ENCODE data around the gene ADGRV1. TPM values are rescaled to one million over a fixed set of nuclear protein-coding genes. Genes with fewer than 3 reads are reported as not detected.
A peak's percentile ranks its signal among the peaks of the same experiment; 100 is the strongest.
"Not testable (repeated sequence)": the region's sequence is repeated elsewhere in the genome, so short reads cannot be mapped to it uniquely, and the experiment has no call there.

The ADGRV1 gene
- total and polyA plus RNA-seq, 9 of the 15 experiments (the other 6 are each of a cell fraction or from before 2014, with no cell fraction given), result 21.7 to 156 (median 58.2) TPM

DNA sequence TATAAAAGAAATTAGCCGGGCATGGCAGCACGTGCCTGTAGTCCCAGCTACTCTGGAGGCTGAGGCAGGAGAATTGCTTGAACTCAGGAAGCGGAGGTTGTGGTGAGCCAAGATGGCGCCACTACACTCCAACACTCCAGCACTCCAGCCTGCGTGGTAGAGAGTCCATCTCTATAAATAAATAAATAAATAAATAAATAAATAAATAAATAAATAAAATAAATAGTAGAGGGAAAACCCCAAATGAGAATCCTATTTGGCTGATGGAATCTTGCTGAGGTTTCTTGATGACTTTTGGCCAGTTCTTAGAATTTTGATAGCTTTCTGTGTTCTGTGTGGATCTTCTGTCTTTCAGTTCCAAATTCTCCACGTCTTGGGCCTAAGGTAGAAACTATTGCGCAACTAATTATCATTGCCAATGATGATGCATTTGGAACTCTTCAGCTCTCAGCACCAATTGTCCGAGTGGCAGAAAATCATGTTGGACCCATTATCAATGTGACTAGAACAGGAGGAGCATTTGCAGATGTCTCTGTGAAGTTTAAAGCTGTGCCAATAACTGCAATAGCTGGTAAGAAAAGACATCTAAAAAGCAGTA, 126.9 kb downstream of the ADGRV1 start (continued):
- TF ChIP-seq, protein P1, sequence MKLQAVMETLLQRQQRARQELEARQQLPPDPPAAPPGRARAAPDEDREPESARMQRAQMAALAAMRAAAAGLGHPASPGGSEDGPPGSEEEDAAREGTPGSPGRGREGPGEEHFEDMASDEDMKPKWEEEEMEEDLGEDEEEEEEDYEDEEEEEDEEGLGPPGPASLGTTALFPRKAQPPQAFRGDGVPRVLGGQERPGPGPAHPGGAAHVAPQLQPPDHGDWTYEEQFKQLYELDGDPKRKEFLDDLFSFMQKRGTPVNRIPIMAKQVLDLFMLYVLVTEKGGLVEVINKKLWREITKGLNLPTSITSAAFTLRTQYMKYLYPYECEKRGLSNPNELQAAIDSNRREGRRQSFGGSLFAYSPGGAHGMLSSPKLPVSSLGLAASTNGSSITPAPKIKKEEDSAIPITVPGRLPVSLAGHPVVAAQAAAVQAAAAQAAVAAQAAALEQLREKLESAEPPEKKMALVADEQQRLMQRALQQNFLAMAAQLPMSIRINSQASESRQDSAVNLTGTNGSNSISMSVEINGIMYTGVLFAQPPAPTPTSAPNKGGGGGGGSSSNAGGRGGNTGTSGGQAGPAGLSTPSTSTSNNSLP (IDR thresholded peaks at IDR 0.05; ENCODE audit: borderline replicate concordance, low read depth, low read length), result no peak
- TF ChIP-seq CEBPG (CRISPR knock-in tag; IDR thresholded peaks at IDR 0.05) (peak; percentile 76), CEBPG (tag; conservative IDR thresholded peaks at IDR 0.05 in 1 of 2, IDR thresholded peaks at IDR 0.05 in 1 of 2) (peak; percentile 80 to 98), THRAP3 (IDR thresholded peaks at IDR 0.05; ENCODE audit: borderline replicate concordance) (no peak), SLC30A9 (CRISPR knock-in tag; IDR thresholded peaks at IDR 0.05) (no peak)
- TF ChIP-seq, protein P2, sequence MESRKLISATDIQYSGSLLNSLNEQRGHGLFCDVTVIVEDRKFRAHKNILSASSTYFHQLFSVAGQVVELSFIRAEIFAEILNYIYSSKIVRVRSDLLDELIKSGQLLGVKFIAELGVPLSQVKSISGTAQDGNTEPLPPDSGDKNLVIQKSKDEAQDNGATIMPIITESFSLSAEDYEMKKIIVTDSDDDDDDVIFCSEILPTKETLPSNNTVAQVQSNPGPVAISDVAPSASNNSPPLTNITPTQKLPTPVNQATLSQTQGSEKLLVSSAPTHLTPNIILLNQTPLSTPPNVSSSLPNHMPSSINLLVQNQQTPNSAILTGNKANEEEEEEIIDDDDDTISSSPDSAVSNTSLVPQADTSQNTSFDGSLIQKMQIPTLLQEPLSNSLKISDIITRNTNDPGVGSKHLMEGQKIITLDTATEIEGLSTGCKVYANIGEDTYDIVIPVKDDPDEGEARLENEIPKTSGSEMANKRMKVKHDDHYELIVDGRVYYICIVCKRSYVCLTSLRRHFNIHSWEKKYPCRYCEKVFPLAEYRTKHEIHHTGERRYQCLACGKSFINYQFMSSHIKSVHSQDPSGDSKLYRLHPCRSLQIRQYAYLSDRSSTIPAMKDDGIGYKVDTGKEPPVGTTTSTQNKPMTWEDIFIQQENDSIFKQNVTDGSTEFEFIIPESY (CRISPR knock-in tag; IDR thresholded peaks at IDR 0.05), result no peak

DNA sequence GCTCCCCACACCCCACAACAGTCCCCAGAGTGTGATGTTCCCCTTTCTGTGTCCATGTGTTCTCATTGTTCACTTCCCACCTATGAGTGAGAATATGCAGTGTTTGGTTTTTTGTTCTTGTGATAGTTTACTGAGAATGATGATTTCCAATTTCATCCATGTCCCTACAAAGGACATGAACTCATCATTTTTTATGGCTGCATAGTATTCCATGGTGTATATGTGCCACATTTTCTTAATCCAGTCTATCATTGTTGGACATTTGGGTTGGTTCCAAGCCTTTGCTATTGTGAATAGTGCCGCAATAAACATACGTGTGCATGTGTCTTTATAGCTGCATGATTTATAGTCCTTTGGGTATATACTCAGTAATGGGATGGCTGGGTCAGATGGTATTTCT, 127.8 kb downstream of the ADGRV1 start:
- H3K4me1 ChIP-seq (replicated peaks in 1 of 2; ENCODE audit: control insufficient read depth in 2 of 2, insufficient read depth in 2 of 2, low read length in 2 of 2); H3K9me1 ChIP-seq (ENCODE audit: control insufficient read depth, insufficient read depth, low read length); in situ Hi-C loops (cut with MboI); FAIRE-seq; H3K4me3 ChIP-seq; H3K9me3 ChIP-seq (replicated peaks; ENCODE audit: control insufficient read depth, insufficient read depth, low read depth, low read length); POLR2A ChIA-PET; H4K20me1 ChIP-seq (replicated peaks; ENCODE audit: control insufficient read depth, insufficient read depth, low read length); H3K79me2 ChIP-seq (ENCODE audit: control insufficient read depth, insufficient read depth, low read length); H2AFZ ChIP-seq (ENCODE audit: low read depth, low read length); H3K27me3 ChIP-seq (ENCODE audit: control insufficient read depth in 2 of 2, insufficient read depth in 2 of 2, low read length in 2 of 2); H3K27ac ChIP-seq (ENCODE audit: extremely low read depth, low read depth, low read length); CTCF ChIA-PET (ENCODE audit: low intra/inter-chr PET ratio); H3K9ac ChIP-seq (ENCODE audit: insufficient read depth in 1 of 2, low read depth in 2 of 2, low read length in 2 of 2); DNase-seq (ENCODE audit: extremely low read depth in 1 of 4, low spot score in 3 of 4); intact Hi-C loops (cut with micrococcal nuclease); H3K4me2 ChIP-seq (ENCODE audit: insufficient read depth, low read length); BruUV-seq (replicated peaks); ATAC-seq: not testable (repeated sequence)
- peaks cover 64% of the 10 kb centered on the region for H3K36me3 ChIP-seq (ENCODE audit: control insufficient read depth, insufficient read depth, low read length)
- peak; percentile 65 for TF ChIP-seq BCOR (IDR thresholded peaks at IDR 0.05)
- no CpG with 5 or more reads among the region's 2 CpGs for WGBS (ENCODE audit: insufficient coverage, low coverage, missing lambda C conversion rate)

Measured in K562 (cell line).